ENCODE results near the gene HOXA5.

DNA sequence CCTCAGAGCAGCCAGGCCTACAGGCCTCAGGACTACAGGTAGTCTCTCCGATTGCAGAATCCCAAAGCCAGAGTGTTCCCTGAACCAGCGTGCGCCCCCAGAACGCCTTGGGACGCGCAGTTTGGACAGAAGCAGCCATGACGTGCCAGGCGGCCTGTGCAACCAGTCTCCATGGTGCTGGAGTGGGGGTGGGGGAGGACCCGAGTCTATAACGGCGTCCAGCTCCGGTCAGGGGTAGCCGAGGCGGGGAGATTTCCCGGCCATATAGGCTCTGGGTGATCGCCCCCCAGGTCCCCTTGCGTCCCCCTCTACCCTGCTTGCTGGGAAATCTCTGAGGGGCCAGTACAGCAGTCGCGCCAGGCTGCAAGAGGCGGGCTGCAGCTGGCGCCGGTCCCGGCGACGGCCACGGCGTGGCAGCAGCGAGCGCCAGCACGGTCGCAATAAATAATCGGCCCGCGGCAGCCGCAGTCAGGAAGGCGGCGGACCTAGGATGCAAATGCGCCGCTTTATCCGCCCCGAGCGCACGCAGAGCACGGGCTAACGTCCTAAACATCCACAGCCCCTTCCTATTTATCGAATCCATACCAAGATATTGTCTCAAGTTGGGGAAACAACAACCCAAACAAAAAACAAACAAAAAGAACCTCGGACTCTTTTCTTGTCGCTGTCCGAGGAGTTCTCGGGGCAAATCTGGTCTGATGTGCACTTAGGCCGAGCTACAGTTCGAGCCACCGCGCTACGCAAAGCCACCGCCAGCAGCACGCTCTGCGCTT lies 7.3 kb upstream of the HOXA5 start:
- no peak for TF ChIP-seq POLR2A (IDR thresholded peaks at IDR 0.05)
- TF ChIP-seq, protein P1, sequence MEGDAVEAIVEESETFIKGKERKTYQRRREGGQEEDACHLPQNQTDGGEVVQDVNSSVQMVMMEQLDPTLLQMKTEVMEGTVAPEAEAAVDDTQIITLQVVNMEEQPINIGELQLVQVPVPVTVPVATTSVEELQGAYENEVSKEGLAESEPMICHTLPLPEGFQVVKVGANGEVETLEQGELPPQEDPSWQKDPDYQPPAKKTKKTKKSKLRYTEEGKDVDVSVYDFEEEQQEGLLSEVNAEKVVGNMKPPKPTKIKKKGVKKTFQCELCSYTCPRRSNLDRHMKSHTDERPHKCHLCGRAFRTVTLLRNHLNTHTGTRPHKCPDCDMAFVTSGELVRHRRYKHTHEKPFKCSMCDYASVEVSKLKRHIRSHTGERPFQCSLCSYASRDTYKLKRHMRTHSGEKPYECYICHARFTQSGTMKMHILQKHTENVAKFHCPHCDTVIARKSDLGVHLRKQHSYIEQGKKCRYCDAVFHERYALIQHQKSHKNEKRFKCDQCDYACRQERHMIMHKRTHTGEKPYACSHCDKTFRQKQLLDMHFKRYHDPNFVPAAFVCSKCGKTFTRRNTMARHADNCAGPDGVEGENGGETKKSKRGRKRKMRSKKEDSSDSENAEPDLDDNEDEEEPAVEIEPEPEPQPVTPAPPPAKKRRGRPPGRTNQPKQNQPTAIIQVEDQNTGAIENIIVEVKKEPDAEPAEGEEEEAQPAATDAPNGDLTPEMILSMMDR (IDR thresholded peaks at IDR 0.05): peak; percentile 69 to 86 (median 75)
